Central memory CD8-positive, alpha-beta T cell (primary cell): ENCODE measurements around the gene USP54.

ENCODE experiments used
- ATAC-seq: fragments of 150-1000 bp; cut with Tn5 transposase; replicated peaks from 2 replicates; pipeline ENCODE4 v1.10.0; 2022; ENCODE audit warnings: mild to moderate bottlenecking, moderate FRiP score, moderate number of reproducible peaks; ENCODE audit not compliant: poor library complexity, severe bottlenecking; ENCODE audit errors: extremely low read depth
- DNase-seq, 2 donors: peaks; one replicate each; pipeline ENCODE4 v3.0.0; 2021; ENCODE audit warnings: low spot score in 2 of 2
- H3K27ac Mint-ChIP-seq: one replicate; pipeline ENCODE4 v1.8.0; 2022; ENCODE audit warnings: low read depth, mild to moderate bottlenecking, moderate library complexity, mixed read lengths
- H3K27me3 Mint-ChIP-seq: one replicate; pipeline ENCODE4 v1.8.0; 2022; ENCODE audit warnings: mixed read lengths
- H3K36me3 Mint-ChIP-seq: one replicate; pipeline ENCODE4 v1.8.0; 2022; ENCODE audit warnings: mild to moderate bottlenecking, moderate library complexity, mixed read lengths; ENCODE audit not compliant: insufficient read depth
- H3K4me1 Mint-ChIP-seq: one replicate; pipeline ENCODE4 v1.8.0; 2022; ENCODE audit warnings: mixed read lengths
- H3K4me3 Mint-ChIP-seq: one replicate; pipeline ENCODE4 v1.8.0; 2022; ENCODE audit warnings: mild to moderate bottlenecking, moderate library complexity, mixed read lengths
- H3K9me3 Mint-ChIP-seq: one replicate; pipeline ENCODE4 v1.8.0; 2022; ENCODE audit warnings: mixed read lengths

USP54 gene

GRCh38 chr10:73552819-73553715, 38.1 kb downstream of the USP54 start:
- Mint-ChIP-seq H3K4me1 (no peaks in the 10 kb centered on the region), H3K27ac (no peak overlapping the region), H3K9me3 (no peaks in the 10 kb centered on the region), H3K36me3 (no peaks in the 10 kb centered on the region), H3K27me3 (no peaks in the 10 kb centered on the region), H3K4me3 (no peak overlapping the region)
- no peak for ATAC-seq
- no peak for DNase-seq

DNA sequence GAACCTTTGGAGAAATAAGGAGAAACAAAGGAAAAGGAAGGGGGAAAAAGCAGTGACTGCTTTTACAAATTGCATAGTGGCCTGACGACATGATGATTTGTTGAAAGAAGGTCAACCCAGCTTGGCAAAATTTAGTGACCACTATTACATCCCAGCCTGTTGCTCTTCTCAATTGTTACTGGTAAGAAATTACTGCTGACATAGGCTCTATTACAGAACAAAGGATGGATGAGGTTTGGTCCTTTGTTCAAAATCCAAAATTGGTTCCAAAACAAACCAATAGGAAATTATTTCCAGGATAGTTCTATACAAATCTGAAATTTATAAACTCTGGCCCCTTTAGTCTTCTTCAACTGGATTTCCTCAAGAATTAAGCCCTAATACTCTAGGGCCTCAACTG, 39.6 kb downstream of the USP54 start:
- Mint-ChIP-seq H3K9me3 (no peaks in the 10 kb centered on the region), H3K36me3 (peaks cover 1% of the 10 kb centered on the region), H3K27me3 (no peaks in the 10 kb centered on the region), H3K4me1 (no peaks in the 10 kb centered on the region), H3K27ac (no peak overlapping the region), H3K4me3 (no peak overlapping the region)
- ATAC-seq (no peak), DNase-seq (no peak)

GRCh38 chr10:73545357-73545756, 45.8 kb downstream of the USP54 start:
- Mint-ChIP-seq H3K4me3 (no peak overlapping the region), H3K36me3 (peaks cover 1% of the 10 kb centered on the region), H3K27me3 (no peaks in the 10 kb centered on the region), H3K27ac (no peak overlapping the region), H3K9me3 (no peaks in the 10 kb centered on the region), H3K4me1 (no peaks in the 10 kb centered on the region)
- ATAC-seq: no peak
- DNase-seq: no peak

DNA sequence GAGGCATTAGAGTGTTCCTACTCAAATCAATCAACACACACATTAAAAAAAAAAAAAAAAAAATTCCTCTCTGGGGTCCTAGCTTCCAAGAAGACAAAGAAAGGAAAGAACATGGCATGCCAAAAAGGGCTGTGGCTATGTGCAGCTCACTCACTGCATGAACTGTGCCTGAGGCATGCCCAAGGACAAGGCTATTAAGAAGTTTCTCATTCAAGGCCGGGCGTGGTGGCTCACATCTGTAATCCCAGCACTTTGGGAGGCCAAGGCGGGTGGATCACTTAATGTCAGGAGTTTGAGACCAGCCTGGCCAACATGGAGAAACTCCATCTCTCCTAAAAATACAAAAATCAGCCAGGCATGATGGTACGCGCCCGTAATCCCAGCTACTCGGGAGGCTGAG, 53.4 kb downstream of the USP54 start:
- peaks cover 8% of the 10 kb centered on the region for H3K36me3 Mint-ChIP-seq
- H3K27me3 Mint-ChIP-seq: no peaks in the 10 kb centered on the region
- no peak for DNase-seq
- ATAC-seq: no peak
- no peaks in the 10 kb centered on the region for H3K9me3 Mint-ChIP-seq
- no peak overlapping the region for H3K27ac Mint-ChIP-seq
- no peak overlapping the region for H3K4me3 Mint-ChIP-seq
- peaks cover 10% of the 10 kb centered on the region for H3K4me1 Mint-ChIP-seq

DNA sequence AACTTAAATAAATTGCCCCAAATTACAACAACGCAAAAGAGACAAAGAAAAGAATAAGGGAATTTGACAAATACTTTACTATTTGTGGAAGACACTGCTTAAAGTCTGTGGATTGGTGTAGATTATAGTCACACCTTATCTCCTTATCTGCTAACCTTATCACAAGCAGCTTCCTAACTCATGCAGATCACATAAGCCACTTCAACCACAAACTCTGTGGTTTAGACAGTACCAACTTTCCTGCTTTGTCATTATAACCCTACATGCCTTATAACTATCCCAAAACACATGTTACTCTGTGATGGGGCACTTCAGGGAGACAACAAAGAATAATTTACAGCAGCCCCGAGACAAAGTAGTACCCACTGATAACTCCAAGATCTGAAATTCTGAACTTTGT, 53.9 kb downstream of the USP54 start:
- no peak overlapping the region for H3K4me3 Mint-ChIP-seq
- no peak overlapping the region for H3K27ac Mint-ChIP-seq

DNA sequence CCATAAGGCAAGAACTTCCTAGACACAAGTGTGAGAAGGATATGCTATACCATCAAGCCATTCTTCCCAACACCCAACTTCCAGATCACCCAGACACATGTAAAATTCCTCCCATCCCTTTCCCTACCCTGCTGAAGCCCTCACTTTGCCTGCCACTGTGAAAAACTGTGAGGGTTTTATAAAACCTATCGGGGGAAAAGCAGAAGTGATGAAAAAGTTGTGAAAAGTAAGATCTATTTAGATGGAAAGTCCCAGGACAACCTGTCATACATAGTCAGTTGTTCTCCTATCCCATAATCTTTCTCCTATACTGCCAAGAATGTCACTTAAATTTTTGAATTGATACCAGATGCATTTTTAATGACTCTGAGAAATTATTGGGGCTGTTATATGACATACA, 56.3 kb downstream of the USP54 start:
- Mint-ChIP-seq H3K36me3 (peaks cover 12% of the 10 kb centered on the region), H3K27me3 (no peaks in the 10 kb centered on the region), H3K4me3 (no peak overlapping the region)

More for the DNA sequence above, 53.9 kb downstream of the USP54 start:
- Mint-ChIP-seq H3K4me1 (peaks cover 10% of the 10 kb centered on the region), H3K27me3 (no peaks in the 10 kb centered on the region), H3K36me3 (peaks cover 8% of the 10 kb centered on the region), H3K9me3 (no peaks in the 10 kb centered on the region)
- DNase-seq (no peak), ATAC-seq (no peak)

GRCh38 chr10:73529089-73529832, 61.9 kb downstream of the USP54 start:
- peak in 1 of 2 donors; percentile 32 for DNase-seq
- peak; percentile 56 for ATAC-seq
- no peaks in the 10 kb centered on the region for H3K9me3 Mint-ChIP-seq
- H3K4me1 Mint-ChIP-seq: no peaks in the 10 kb centered on the region
- no peak overlapping the region for H3K27ac Mint-ChIP-seq
- H3K4me3 Mint-ChIP-seq: no peak overlapping the region
- no peaks in the 10 kb centered on the region for H3K27me3 Mint-ChIP-seq
- H3K36me3 Mint-ChIP-seq: peaks cover 6% of the 10 kb centered on the region

More for the DNA sequence above, 56.3 kb downstream of the USP54 start:
- peaks cover 10% of the 10 kb centered on the region for H3K4me1 Mint-ChIP-seq
- no peaks in the 10 kb centered on the region for H3K9me3 Mint-ChIP-seq
- H3K27ac Mint-ChIP-seq: no peak overlapping the region
- no peak for DNase-seq
- ATAC-seq: no peak

DNA sequence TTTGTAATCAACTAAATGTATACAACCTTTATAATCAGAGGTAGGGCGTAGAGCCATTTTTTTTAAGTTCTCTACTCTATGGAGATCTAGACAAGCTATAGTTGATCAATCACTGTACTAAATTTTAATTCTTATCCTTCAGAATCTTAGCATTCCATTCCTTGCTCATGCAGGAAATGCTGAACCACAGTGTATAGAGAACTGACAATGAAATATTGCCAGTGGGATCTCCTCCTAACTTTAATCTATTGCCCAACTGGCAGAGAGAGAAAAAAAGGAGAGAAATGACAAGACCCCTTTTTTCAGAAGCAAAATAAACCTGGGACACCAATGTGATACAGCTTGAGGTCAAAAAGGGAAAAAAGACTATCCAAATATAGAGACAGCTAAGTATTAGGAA, 68.9 kb downstream of the USP54 start:
- Mint-ChIP-seq H3K4me1 (no peaks in the 10 kb centered on the region), H3K36me3 (peaks cover 4% of the 10 kb centered on the region), H3K27ac (no peak overlapping the region), H3K9me3 (no peaks in the 10 kb centered on the region), H3K27me3 (no peaks in the 10 kb centered on the region), H3K4me3 (no peak overlapping the region)
- DNase-seq (no peak), ATAC-seq (no peak)

- H3K27ac Mint-ChIP-seq: no peak overlapping the region
- peaks cover 2% of the 10 kb centered on the region for H3K36me3 Mint-ChIP-seq
- ATAC-seq: no peak
- H3K4me1 Mint-ChIP-seq: no peaks in the 10 kb centered on the region
- no peaks in the 10 kb centered on the region for H3K9me3 Mint-ChIP-seq
- H3K4me3 Mint-ChIP-seq: no peak overlapping the region
- H3K27me3 Mint-ChIP-seq: no peaks in the 10 kb centered on the region
- DNase-seq: no peak
Measured at GRCh38 chr10:73519336-73519735, 71.8 kb downstream of the USP54 start.

- no peak for DNase-seq
- Mint-ChIP-seq H3K27ac (no peak overlapping the region), H3K27me3 (no peaks in the 10 kb centered on the region), H3K4me3 (no peak overlapping the region), H3K9me3 (no peaks in the 10 kb centered on the region), H3K4me1 (no peaks in the 10 kb centered on the region), H3K36me3 (peaks cover 2% of the 10 kb centered on the region)
- ATAC-seq: no peak
Measured at GRCh38 chr10:73517166-73517888, 73.8 kb downstream of the USP54 start.

DNA sequence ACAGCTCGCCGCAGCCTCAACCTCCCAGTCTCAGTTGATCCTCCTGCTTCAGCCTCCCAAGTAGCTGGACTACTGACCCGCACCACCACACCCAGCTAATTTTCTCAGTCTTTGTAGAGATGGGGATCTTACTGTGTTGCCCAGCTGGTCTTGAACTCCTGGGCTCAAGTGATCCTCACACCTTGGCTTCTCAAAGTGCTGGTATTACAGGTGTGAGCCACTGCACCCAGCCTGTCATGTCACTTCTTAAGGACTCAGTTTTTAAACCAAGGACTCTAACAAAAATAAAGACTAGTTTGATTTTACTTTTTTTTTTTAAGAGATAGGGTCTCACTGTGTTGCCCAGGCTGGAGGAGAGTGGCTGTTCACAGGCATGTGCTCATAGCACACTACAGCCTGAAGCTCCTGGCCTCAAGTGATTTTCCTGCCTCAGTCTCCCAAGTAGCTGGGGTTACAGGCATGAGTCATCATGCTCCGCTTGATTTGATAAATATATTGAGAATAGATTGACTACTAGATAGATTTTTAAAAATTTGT, 78.9 kb downstream of the USP54 start:
- Mint-ChIP-seq H3K4me3 (no peak overlapping the region), H3K27me3 (no peaks in the 10 kb centered on the region), H3K27ac (no peak overlapping the region), H3K36me3 (peaks cover 3% of the 10 kb centered on the region), H3K9me3 (no peaks in the 10 kb centered on the region), H3K4me1 (no peaks in the 10 kb centered on the region)
- DNase-seq (no peak), ATAC-seq (no peak)

DNA sequence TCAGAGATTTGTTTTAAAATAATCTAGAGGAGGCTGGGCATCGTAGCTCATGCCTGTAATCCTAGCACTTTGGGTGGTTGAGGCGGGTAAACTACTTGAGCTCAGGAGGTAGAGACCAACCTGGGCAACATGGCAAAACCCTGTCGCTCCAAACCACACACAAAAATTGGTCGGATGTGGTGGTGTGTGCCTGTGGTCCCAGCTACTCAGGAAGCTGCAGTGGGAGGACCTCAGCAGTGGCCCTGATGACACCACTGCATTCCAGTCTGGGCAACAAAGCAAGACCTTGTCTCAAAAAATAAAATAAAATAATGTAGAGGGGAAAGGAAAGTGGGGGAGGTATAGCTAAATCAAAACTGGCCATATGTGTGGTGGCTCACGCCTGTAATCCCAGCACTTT, 81.4 kb downstream of the USP54 start:
- ATAC-seq (peak; percentile 40), DNase-seq (no peak)
- no peaks in the 10 kb centered on the region for H3K4me1 Mint-ChIP-seq
- no peaks in the 10 kb centered on the region for H3K27me3 Mint-ChIP-seq
- peak overlapping the region; percentile 68 for H3K27ac Mint-ChIP-seq
- H3K4me3 Mint-ChIP-seq: no peak overlapping the region
- H3K9me3 Mint-ChIP-seq: no peaks in the 10 kb centered on the region
- H3K36me3 Mint-ChIP-seq: peaks cover 7% of the 10 kb centered on the region
